CD4-positive, alpha-beta T cell treated with Interleukin-10 for 1 hour (primary cell): ENCODE results near the gene IZUMO1.
"Not testable (repeated sequence)": the region's sequence is repeated elsewhere in the genome, so short reads cannot be mapped to it uniquely, and the experiment has no call there.

ENCODE experiments used
- DNase-seq: peaks from one replicate; pipeline ENCODE4 v3.0.0-alpha.2; 2020

Gene IZUMO1

GRCh38 chr19:48711106-48711662 is 35.5 kb downstream of the IZUMO1 start:
- DNase-seq: no peak

DNA sequence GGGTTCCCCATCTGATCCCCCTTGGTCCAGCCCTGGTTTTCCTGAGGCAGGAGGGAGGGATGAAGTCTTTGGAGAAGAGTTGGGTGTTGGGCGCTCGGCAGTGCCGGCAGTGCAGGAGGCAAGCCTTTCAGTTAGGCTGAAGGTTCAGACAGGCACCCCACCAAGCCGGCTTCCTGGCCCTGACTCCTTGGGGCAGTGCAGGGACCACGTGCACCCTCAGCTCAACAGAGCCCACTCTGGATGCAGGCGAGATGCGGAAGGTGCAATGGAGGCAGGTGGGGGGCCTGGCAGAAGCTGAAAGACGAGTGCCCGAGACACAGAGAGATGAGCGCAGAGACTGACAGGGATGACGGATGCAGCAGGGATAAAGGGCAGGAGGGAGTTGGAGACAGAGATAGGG is 38.2 kb downstream of the IZUMO1 start:
- no peak for DNase-seq

DNA sequence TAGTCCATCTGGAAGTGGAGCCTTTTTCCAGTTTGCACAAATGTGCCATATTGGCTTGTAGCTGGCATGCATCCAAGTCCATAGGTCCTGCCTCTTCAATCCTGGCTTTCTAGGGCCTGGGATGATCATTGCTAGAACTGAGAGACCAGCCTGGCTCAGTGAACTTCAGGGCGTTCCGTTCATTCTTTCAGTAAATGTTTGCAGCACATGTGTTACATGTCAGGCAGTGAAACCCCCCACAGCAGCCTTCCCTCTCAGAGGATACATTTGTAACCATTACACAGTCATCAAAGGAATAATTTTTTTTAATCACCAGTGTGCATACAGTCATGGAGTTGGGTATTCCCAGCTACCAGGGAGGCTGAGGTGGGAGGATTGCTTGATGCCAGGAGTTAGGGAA is 41.3 kb downstream of the IZUMO1 start:
- DNase-seq: no peak

GRCh38 chr19:48703316-48703715 is 43.4 kb downstream of the IZUMO1 start:
- DNase-seq: no peak

GRCh38 chr19:48702701-48703100 is 44.0 kb downstream of the IZUMO1 start:
- no peak for DNase-seq

- DNase-seq: no peak
These were observed 48.7 kb downstream of the IZUMO1 start for GRCh38 chr19:48698046-48698445.

GRCh38 chr19:48696353-48697010 is 50.2 kb downstream of the IZUMO1 start:
- no peak for DNase-seq

DNA sequence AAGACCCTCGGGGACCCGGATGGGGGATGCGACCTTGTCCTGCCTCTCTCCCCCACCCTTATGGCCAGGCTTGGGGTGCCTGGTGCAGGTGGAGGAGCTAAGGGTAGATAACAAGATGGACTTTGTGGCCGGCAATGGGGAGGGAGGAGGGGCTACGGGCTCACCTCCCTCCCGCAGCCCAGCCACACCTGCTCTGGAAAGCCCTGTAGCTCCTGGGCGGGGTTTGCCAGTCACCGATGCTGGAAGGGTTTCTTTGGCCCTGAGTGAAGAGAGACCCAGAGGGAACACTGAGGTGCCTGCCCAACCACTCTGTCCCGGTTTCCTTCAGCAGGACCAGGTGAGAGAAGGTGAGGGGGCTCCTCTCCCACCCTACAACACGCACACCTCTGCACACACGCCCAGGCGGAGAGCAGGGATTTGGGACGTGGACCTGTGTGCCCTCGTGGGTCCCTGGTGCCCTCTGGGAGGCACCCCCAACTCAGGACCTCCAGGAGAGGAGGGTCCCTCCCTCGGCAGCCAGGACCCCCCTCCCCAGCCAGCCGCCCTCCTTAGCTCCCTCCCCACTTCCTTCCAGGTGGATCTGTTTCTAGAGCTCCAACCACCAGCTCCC is 50.9 kb downstream of the IZUMO1 start, which contains the start of gene FUT2:
Gene FUT2, plus strand, starts transcription at position 229 of the 610 bp plus-strand sequence. CDS start 6,986 bp downstream, outside the sequence.
- no peak for DNase-seq

DNA sequence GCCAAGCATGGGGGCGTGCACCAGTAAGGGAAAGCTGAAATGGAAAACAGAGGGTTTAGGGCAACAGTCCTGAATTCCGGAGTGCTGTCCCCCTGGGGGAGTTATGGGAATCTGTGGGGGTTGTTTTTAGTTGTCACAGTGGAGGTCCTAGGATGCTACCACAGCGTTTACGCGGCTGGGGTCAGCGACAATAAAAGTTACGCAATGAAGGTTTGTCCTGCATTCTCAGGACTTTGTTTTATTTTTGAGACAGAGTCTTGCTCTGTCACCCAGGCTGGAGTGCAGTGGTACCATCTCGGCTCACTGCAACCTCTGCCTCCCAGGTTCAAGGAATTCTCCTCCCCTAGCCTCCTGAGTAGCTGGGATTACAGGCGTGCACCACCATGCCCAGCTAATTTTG is 53.1 kb downstream of the IZUMO1 start:
- not testable (repeated sequence) for DNase-seq
